Natural killer cell (primary cell): ENCODE data around the gene XDH. TPM values are rescaled to one million over a fixed set of nuclear protein-coding genes. Genes with fewer than 3 reads are reported as not detected.

ENCODE experiments used
- ATAC-seq, 3 donors: fragments of 150-1000 bp in 2 of 3; fragments of 200-7000 bp in 1 of 3; cut with Tn5 transposase; 1 replicate in 1 of 3; 2 replicates in 2 of 3; pipeline ENCODE4 v1.10.0; 2021; ENCODE audit warnings: mild to moderate bottlenecking in 2 of 3, moderate library complexity in 2 of 3
- DNase-seq, 2 donors: peaks; one replicate each; pipeline versions ENCODE4 v3.0.0 to v3.0.0-alpha.2; 2013 to 2021; ENCODE audit warnings: mixed read lengths in 1 of 2
- H3K27ac ChIP-seq: one replicate; pipeline ENCODE4 v1.5.1; 2013; ENCODE audit warnings: mild to moderate bottlenecking, low read length
- H3K27me3 ChIP-seq: one replicate; pipeline ENCODE4 v1.6.1; 2013; ENCODE audit warnings: low read length; ENCODE audit not compliant: control insufficient read depth, insufficient read depth
- H3K36me3 ChIP-seq: one replicate; pipeline ENCODE4 v1.6.1; 2013; ENCODE audit warnings: low read length; ENCODE audit not compliant: control insufficient read depth, insufficient read depth
- H3K4me1 ChIP-seq: one replicate; pipeline ENCODE4 v1.6.1; 2013; ENCODE audit warnings: low read length; ENCODE audit not compliant: control insufficient read depth, insufficient read depth
- H3K4me3 ChIP-seq: one replicate; pipeline ENCODE4 v1.5.1; 2013; ENCODE audit warnings: low read length
- H3K9me3 ChIP-seq: one replicate; pipeline ENCODE4 v1.6.1; 2013; ENCODE audit warnings: low read length; ENCODE audit not compliant: control insufficient read depth, insufficient read depth
- H3K27ac Mint-ChIP-seq, 2 donors: one replicate each; pipeline ENCODE4 v1.8.0; 2022; ENCODE audit warnings: mild to moderate bottlenecking in 2 of 2, mixed read lengths in 2 of 2, moderate library complexity in 1 of 2
- H3K27me3 Mint-ChIP-seq, 2 donors: one replicate each; pipeline ENCODE4 v1.8.0; 2022; ENCODE audit warnings: low read depth in 2 of 2, mixed read lengths in 2 of 2
- H3K36me3 Mint-ChIP-seq: one replicate; pipeline ENCODE4 v1.8.0; 2022; ENCODE audit warnings: mixed read lengths
- H3K4me1 Mint-ChIP-seq, 2 donors: one replicate each; pipeline ENCODE4 v1.8.0; 2022; ENCODE audit warnings: mixed read lengths in 2 of 2
- H3K4me3 Mint-ChIP-seq: one replicate; pipeline ENCODE4 v1.8.0; 2022; ENCODE audit warnings: mild to moderate bottlenecking, moderate library complexity, mixed read lengths
- H3K9me3 Mint-ChIP-seq, 2 donors: one replicate each; pipeline ENCODE4 v1.8.0; 2022; ENCODE audit warnings: mixed read lengths in 2 of 2
- CTCF ChIP-seq: fragments of 200-600 bp; IDR thresholded peaks from one replicate; pipeline ENCODE4 v1.8.0; 2022; ENCODE audit warnings: antibody characterized with exemption
- WGBS: methylation state at CpG from one replicate; pipeline ENCODE4 v1.1.7; 2013; ENCODE audit warnings: missing lambda C conversion rate; ENCODE audit not compliant: insufficient coverage; 5-methylcytosine and 5-hydroxymethylcytosine counted together
- intact Hi-C: fragments of 100-400 bp; cut with micrococcal nuclease; formaldehyde crosslinking; loops from one replicate; pipeline ENCODE4 v1.14.2; 2022
- total RNA-seq, 4 donors: library from RNA; stranded (reverse); fragments of 120-200 nt in 1 of 4; gene quantifications; one replicate each; pipeline versions ENCODE4 v1.2.3 to v1.2.4, GENCODE V29; 2013 to 2022

Gene XDH
- total RNA-seq, 3 donors from 2014 or later (not counting 1 experiment from before 2014, with no cell fraction given) = not detected

- ATAC-seq (no peak), DNase-seq (no peak)
- intact Hi-C loops = loop anchor here (1.0 to 10.0 kb wide), 4 partner anchors 98 to 619 kb away; partner anchors contain the start of gene EHD3
- Mint-ChIP-seq H3K36me3 (no peaks in the 10 kb centered on the region), H3K27ac (no peak overlapping the region), H3K9me3 (no peaks in the 10 kb centered on the region), H3K27me3 (peaks cover 0 to 3% of the 10 kb centered on the region in 2 donors), H3K4me3 (no peak overlapping the region), H3K4me1 (no peaks in the 10 kb centered on the region)
- 82% methylated on average over 5 of the region's 5 CpGs for WGBS
- no peaks in the 10 kb centered on the region for H3K27me3 ChIP-seq
- no peaks in the 10 kb centered on the region for H3K9me3 ChIP-seq
- no peaks in the 10 kb centered on the region for H3K4me1 ChIP-seq
- H3K27ac ChIP-seq = no peak overlapping the region
- H3K36me3 ChIP-seq = no peaks in the 10 kb centered on the region
- no peak overlapping the region for H3K4me3 ChIP-seq
- no peak for TF ChIP-seq CTCF
These were observed 81.5 kb downstream of the XDH start for GRCh38 chr2:31333046-31333445.

- Histone ChIP-seq H3K4me3 (no peak overlapping the region), H3K4me1 (no peaks in the 10 kb centered on the region), H3K27me3 (no peaks in the 10 kb centered on the region), H3K9me3 (no peaks in the 10 kb centered on the region), H3K27ac (no peak overlapping the region), H3K36me3 (no peaks in the 10 kb centered on the region)
- Mint-ChIP-seq H3K4me1 (no peaks in the 10 kb centered on the region), H3K27ac (no peak overlapping the region), H3K4me3 (no peak overlapping the region), H3K36me3 (no peaks in the 10 kb centered on the region), H3K27me3 (peaks cover 0 to 3% of the 10 kb centered on the region in 2 donors), H3K9me3 (no peaks in the 10 kb centered on the region)
- intact Hi-C loops = loop anchor here (2.0 to 10.0 kb wide), 3 partner anchors 98 to 468 kb away; partner anchors contain the start of gene EHD3
- DNase-seq = no peak
- WGBS = 94% methylated on average over 5 of the region's 5 CpGs
- ATAC-seq = no peak
- TF ChIP-seq CTCF = no peak
These were observed 82.0 kb downstream of the XDH start for GRCh38 chr2:31332521-31332920.

GRCh38 chr2:31331156-31331555, 83.4 kb downstream of the XDH start:
- Mint-ChIP-seq H3K27ac (no peak overlapping the region), H3K9me3 (no peaks in the 10 kb centered on the region), H3K4me3 (no peak overlapping the region), H3K4me1 (peaks cover 0 to 4% of the 10 kb centered on the region in 2 donors), H3K36me3 (no peaks in the 10 kb centered on the region), H3K27me3 (no peaks in the 10 kb centered on the region)
- Histone ChIP-seq H3K9me3 (no peaks in the 10 kb centered on the region), H3K27ac (no peak overlapping the region), H3K36me3 (no peaks in the 10 kb centered on the region), H3K27me3 (no peaks in the 10 kb centered on the region), H3K4me1 (no peaks in the 10 kb centered on the region), H3K4me3 (no peak overlapping the region)
- WGBS = 78% methylated on average over 8 of the region's 8 CpGs
- no peak for ATAC-seq
- DNase-seq = no peak
- intact Hi-C loops = loop anchor here (10.0 kb wide), 2 partner anchors 96 to 466 kb away; partner anchors contain the start of gene EHD3
- no peak for TF ChIP-seq CTCF

GRCh38 chr2:31329081-31329625, 85.4 kb downstream of the XDH start:
- ATAC-seq = no peak
- TF ChIP-seq CTCF = no peak
- Histone ChIP-seq H3K36me3 (no peaks in the 10 kb centered on the region), H3K27me3 (no peaks in the 10 kb centered on the region), H3K4me1 (peaks cover 3% of the 10 kb centered on the region), H3K27ac (no peak overlapping the region), H3K4me3 (no peak overlapping the region), H3K9me3 (no peaks in the 10 kb centered on the region)
- Mint-ChIP-seq H3K9me3 (no peaks in the 10 kb centered on the region), H3K27ac (no peak overlapping the region), H3K4me1 (peaks cover 10 to 14% of the 10 kb centered on the region in 2 donors), H3K36me3 (no peaks in the 10 kb centered on the region), H3K4me3 (no peak overlapping the region), H3K27me3 (no peaks in the 10 kb centered on the region)
- intact Hi-C loops = no loop called here
- no peak for DNase-seq
- WGBS = 96% methylated on average over 2 of the region's 2 CpGs
